ENCODE data around the gene SLC25A44.

Gene SLC25A44

DNA sequence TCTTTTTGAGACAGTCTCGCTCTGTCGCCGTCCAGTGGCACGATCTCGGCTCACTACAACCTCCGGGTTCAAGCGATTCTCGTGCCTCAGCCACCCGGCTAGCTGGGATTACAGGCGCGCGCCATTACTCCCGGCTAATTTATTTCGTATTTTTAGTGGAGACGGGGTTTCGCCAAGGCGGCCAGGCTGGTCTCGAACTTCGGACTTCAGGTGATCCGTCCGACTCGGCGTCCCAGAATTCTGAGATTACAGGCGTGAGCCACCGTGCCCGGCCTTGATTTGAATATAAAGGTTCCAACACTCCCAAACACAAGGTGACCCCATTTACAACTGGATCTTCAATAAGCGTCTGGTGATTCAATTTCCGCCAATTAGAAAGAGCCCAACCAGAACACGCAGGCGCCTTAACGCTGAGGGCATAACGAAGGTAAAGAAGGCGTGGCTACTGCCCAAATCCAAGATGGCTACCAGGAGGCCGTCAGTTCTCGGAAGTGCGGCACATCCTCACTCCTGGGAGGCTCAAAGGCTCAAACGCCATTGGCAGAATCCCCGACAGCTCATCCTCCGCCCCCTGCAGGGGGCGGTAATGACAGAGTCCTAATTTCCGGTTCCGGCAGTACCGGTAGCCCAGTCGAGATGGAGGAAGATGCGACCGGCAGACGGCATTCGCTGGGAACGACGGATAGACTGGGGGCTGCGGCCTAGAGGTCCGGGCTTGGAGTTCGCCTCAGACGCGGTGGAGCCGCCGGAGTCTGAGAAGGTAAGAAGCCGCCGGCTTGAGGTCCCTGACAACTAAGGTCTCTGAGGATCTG lies at the start of gene SLC25A44:
SLC25A44 (plus strand) TSS at position 617 of the 812 bp plus-strand sequence. CDS start 5,744 bp downstream, outside the sequence.
- DNase-seq (ENCODE audit: low read depth) = peak; percentile 99

GRCh38 chr1:156144742-156145141 lies 49.2 kb upstream of the SLC25A44 start:
- no peak for DNase-seq (ENCODE audit: low read depth)

DNA sequence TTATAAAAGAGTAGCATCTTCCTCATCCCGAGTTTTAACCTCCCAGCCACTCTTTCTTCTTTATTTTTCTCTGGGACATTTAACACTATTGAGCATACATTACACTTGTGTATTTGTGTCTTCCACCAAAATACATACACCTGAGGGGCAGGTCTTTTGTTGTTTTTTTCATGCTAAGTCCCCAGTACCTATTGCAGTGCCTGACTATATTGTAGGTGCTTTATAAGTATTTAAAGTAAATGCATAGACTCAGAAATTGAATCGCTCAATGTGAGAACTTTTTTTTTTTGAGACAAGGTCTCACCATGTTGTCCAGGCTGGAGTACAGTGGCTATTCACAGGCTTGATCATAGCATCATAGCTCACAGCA lies 48.3 kb upstream of the SLC25A44 start:
- no peak for DNase-seq (ENCODE audit: low read depth)

DNA sequence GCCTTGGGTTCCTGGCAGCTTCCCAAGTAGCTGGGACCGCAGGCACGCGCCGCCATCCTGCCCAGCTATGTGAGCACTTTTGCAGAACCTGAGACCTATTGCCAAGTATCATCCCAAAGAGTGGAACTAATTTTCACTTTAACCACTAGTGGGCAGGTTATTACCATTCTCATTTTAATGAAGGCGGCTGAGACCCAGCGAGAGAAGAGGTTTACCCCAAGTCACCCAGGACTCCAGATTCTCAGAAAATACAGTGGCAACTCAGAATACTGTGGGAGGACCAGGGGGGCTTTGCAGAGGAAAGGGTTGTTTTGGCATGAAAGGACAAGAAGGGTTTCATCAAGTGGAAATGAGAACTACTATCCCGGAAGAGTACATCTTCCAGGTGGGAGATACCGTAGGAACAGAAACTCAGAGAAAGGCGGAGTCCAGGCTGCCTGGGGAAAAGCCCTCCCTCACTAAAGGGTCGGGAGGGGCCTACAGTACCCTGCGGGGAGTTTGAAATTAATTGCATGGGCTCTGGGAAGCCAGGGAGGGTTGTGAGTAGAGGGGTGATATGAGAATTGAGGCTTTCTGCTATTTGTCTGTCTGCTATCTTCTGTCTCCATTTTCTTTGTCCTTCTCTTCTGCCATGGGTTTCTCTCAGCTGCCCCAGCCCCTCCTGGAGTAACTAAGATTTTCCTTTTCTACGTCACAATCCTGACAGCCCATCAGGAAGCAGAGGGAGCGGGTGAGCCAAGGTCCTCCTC lies 47.7 kb upstream of the SLC25A44 start:
- peak; percentile 86 for DNase-seq (ENCODE audit: low read depth)

GRCh38 chr1:156146769-156147405 lies 47.0 kb upstream of the SLC25A44 start:
- DNase-seq (ENCODE audit: low read depth) = no peak

DNA sequence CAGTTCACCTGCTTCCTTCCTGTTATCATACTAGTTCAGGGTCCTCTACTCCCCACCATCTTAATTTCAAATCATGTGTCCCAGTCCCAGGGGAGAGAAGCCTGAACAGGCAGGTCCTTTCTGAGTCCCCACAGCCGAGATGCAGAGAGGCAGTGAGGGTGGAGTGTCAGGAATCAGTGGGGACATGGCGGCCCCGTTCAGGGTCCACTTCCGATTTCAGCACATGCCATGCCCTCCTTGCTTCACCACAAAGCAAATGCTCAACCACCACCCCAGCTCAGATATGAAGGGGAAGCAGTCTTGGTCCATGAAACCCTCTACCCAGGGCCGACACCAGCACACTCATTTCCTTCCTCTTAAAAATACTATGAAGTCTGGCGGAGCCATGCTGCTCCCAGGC lies 45.7 kb upstream of the SLC25A44 start:
- no peak for DNase-seq (ENCODE audit: low read depth)

DNA sequence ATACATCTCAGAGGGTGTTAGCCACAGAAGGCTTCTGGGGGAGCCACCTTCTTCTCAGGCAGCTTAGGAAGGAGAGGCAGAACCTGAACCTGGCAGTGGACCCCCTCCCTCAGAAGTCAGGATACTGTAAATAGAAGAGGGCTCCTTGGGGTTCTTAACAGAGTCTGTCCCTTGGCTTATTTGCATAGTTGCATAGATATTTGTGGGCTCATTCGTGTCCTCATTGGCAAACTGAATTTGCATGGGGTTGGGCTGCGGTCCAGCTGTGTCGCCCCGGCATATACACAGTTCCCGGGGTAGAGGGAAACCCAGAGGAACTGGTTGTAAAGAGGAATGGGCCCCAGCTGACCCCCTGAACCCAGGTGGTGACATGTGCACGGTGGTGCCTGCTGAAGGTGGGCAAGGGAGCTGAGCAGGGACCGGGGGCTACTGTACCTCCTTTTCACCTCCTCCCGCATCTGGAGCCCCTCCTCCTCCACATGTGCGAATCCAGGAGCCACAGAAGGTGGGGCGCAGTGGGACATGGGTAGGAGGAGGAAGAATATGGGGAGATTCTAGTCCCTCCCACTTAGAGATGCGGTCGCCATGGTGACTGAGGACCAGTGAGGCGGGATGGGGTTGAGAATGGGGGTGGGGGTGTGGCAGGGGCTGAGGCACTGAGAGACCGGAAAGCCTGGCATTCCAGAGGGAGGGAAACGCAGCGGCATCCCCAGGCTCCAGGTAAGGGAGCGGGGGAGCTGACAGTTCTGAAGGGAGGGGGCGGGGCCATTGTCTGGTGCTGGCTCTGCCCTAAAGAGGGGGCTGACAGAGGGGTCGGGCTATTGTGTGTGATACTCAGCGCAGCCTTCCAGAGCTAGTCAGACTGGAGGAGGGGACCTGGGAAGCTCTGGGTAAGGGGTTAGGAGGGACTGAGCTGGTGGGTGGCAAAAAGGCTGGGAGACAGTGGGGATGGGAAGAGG lies 44.3 kb upstream of the SLC25A44 start:
- no peak for DNase-seq (ENCODE audit: low read depth)

- no peak for DNase-seq (ENCODE audit: low read depth)
Measured at GRCh38 chr1:156150333-156151011, 43.4 kb upstream of the SLC25A44 start.

DNA sequence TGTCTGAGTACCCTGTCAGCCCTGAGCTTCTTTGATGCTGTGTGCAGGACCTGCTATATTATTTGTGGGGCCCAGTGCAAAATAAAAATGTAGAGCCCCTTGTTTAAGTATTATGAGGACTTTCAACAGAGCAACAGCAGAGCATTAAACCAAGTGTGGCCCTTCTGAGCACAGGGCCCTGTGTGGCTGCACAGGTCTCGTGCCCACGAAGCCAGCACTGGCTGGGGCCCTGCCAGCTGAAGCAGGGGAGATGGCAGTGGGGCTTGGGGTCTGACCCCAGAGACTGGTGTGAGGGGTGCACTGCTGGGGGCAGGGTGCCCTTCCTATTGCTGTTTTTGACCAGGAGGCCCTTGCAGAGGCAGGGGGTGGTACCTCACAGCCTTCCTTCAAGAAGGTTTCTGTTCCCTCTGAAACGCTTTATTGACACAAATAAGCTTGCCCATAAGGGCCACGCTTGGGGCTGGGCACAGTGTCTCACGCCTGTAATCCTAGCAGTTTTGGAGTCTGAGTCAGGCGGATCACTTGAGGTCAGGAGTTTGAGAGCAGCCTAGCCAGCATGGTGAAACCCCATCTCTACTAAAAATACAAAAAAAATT lies 42.7 kb upstream of the SLC25A44 start:
- no peak for DNase-seq (ENCODE audit: low read depth)

- no peak for DNase-seq (ENCODE audit: low read depth)
Measured at GRCh38 chr1:156152628-156153027, 41.3 kb upstream of the SLC25A44 start.

DNA sequence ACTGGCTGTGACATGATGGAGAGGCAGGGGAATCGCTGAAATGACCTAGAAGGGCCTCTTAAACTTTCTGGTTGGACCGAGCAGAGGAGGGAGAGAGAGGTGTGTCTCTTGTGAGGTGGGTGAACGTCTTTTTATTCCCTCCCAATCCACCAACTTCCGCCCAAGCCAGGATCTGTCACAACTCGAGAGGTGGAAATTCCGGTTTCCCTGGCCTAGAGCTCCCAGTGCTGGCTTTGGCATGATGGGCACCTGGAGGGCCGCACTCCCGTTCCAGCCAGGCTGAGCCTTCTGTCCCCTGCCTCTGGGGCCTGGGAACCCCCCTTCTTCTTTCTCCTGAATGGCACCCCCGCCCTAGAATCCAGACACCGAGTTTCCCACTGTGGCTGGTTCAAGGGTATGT lies 40.5 kb upstream of the SLC25A44 start, which contains the start of gene SEMA4A:
SEMA4A (plus strand) TSS at position 224 of the 400 bp plus-strand sequence. CDS start 994 bp downstream, outside the sequence.
- DNase-seq (ENCODE audit: low read depth) = no peak

DNA sequence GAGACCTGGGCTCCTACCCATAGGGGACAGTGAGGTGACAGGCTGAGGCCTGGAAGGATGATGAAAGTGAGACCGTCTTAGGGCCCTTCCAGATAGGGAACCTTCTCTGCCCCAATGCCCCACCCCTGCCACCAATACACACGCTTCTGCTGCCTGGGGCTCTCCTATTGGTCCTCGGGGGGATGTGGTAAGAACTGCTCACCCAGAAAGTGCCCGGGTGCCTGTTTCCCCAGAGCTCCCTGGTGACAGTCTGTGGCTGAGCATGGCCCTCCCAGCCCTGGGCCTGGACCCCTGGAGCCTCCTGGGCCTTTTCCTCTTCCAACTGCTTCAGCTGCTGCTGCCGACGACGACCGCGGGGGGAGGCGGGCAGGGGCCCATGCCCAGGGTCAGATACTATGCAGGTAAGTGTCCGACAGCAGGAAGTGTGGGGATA lies 39.6 kb upstream of the SLC25A44 start:
- DNase-seq (ENCODE audit: low read depth) = no peak

GRCh38 chr1:156155756-156156510 lies 38.0 kb upstream of the SLC25A44 start:
- no peak for DNase-seq (ENCODE audit: low read depth)

GRCh38 chr1:156157506-156157905 lies 36.4 kb upstream of the SLC25A44 start:
- DNase-seq (ENCODE audit: low read depth) = no peak

DNA sequence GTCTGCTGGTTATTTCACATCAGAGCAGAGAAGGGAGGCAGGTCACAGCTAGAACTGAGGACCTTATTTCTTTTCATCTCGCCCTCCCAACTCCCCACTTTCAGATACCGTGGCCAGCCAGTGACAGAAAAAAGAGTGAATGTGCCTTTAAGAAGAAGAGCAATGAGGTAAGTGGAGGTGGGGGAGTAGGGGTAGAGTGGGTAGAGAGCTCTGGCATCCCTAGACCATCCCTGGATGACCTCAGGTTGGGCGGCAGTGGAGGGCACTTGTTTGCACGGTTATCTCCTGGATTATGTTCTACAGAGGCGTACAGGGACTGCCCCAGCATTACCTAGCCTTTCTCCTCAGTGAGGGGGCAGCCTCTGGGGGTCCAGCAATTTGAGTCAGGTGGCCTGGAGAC lies 35.9 kb upstream of the SLC25A44 start:
- no peak for DNase-seq (ENCODE audit: low read depth)

DNA sequence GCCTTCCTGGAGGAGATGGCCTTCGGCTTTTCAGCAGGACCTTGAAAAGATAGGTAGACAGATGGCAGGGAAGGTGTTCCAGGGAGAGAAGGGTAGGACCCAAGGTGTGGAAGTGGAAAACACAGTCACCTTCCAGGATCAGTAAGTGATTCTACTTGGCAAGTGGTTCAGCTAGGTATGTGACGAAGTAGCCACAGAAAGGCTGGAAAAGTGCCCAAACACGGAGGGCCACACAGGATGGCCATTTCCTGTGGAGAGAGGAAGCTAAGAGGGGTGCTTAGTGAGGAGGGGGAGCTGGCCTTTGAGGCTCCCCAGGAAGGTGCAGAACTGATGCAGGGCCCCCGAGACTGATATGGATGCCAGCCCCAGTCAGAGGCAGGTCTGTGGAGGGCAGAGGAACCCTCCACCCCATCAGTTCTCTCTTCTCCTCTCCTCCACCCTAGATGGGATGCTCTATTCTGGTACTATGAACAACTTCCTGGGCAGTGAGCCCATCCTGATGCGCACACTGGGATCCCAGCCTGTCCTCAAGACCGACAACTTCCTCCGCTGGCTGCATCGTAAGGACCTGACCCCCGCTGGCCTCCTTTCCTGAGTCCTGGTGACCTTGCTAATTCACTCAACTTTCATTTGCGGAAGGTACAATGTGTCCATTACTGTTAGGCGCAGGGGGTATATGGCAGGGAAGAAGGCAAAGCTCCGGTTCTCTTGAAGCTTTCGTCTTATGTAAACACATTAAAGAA lies 33.7 kb upstream of the SLC25A44 start:
- DNase-seq (ENCODE audit: low read depth) = no peak

- no peak for DNase-seq (ENCODE audit: low read depth)
Measured at GRCh38 chr1:156160743-156161171, 33.1 kb upstream of the SLC25A44 start.

DNA sequence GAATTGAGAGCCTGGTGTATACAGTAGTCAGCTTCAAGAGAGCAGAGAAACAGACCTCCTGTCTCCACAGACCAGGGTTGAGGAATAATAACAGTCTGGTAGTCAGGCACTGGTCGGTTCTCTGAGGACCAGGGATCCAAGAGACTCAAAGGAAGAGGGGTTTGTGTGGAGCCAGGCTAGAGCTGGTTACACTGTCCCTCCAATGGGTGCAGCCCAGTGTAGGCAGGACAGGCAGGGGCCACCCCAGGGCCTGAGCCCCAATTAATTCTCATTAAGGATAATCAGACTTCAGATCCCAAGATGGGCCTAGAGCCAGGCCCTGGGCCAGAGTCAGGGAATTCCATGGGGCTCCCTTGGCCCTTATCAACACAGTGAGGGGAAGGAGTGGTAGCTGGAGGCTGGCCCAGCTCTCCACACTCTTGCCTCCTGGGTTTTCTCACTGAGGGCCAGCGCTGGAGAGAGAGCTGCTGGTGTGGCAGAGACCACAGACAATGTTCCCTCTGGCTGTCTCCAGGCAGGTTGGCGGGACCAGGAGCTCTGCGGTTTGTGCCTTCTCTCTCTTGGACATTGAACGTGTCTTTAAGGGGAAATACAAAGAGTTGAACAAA lies 31.4 kb upstream of the SLC25A44 start:
- DNase-seq (ENCODE audit: low read depth) = no peak

DNA sequence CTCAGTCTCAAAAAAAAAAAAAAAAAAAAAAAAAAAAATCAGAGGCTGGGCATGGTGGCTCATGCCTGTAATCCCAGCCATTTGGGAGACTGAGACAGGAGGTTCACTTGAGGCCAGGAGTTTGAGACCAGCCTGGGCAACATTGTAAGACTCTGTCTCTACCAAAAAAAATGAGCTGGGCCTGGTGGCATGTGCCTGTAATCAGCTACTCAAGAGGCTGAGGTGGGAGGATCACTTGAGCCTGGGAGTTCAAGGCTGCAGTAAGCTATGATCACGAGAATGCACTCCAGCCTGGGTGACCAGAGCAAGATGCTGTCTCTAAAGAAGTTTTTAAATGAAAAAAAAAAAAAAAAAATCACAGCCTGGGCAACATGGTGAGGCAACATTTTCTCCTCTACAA lies 30.2 kb upstream of the SLC25A44 start:
- DNase-seq (ENCODE audit: low read depth) = no peak

All from HS-5 (cell line).